Body of pancreas (tissue), 4 donors: Measurements from ENCODE around the gene TPD52L2.

Experiments
- CTCF ChIP-seq, 7 experiments: fragments of 450-650 bp in 4 of 7; fragments of 200-600 bp in 3 of 7; sonication (generic) in 3 of 7; IDR thresholded peaks; one replicate each; pipeline ENCODE4 v1.5.1; 2016 to 2019; ENCODE audit warnings: antibody characterized with exemption in 7 of 7
- POLR2A ChIP-seq, 3 donors: fragments of 450-650 bp; IDR thresholded peaks; one replicate each; pipeline ENCODE4 v1.6.1; 2016; ENCODE audit warnings: antibody characterized with exemption in 3 of 3, mild to moderate bottlenecking in 2 of 3

- TF ChIP-seq CTCF (IDR thresholded peaks at IDR 0.05) (no peak), POLR2A (IDR thresholded peaks at IDR 0.05) (no peak)
Measured at GRCh38 chr20:63885264-63886053, 20.4 kb downstream of the TPD52L2 start.
